ENCODE measurements around the gene ACAP2.

- TF ChIP-seq, protein P1, sequence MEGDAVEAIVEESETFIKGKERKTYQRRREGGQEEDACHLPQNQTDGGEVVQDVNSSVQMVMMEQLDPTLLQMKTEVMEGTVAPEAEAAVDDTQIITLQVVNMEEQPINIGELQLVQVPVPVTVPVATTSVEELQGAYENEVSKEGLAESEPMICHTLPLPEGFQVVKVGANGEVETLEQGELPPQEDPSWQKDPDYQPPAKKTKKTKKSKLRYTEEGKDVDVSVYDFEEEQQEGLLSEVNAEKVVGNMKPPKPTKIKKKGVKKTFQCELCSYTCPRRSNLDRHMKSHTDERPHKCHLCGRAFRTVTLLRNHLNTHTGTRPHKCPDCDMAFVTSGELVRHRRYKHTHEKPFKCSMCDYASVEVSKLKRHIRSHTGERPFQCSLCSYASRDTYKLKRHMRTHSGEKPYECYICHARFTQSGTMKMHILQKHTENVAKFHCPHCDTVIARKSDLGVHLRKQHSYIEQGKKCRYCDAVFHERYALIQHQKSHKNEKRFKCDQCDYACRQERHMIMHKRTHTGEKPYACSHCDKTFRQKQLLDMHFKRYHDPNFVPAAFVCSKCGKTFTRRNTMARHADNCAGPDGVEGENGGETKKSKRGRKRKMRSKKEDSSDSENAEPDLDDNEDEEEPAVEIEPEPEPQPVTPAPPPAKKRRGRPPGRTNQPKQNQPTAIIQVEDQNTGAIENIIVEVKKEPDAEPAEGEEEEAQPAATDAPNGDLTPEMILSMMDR (IDR thresholded peaks at IDR 0.05), result no peak
- TF ChIP-seq POLR2A (IDR thresholded peaks at IDR 0.05), result no peak
Measured at GRCh38 chr3:195438371-195438770, 4.4 kb downstream of the ACAP2 start.
